ENCODE measurements around the gene EPS8L2. TPM values are rescaled to one million over a fixed set of nuclear protein-coding genes. Genes with fewer than 3 reads are reported as not detected.
A peak's percentile ranks its signal among the peaks of the same experiment; 100 is the strongest.

EPS8L2 gene
- total and polyA plus RNA-seq, 10 of the 15 experiments (the other 5 are each of a cell fraction or from before 2014, with no cell fraction given): 0.76 to 20.0 (median 9.7) TPM

- TF ChIP-seq CEBPB (IDR thresholded peaks at IDR 0.05; ENCODE audit: borderline replicate concordance in 1 of 2, low read depth in 2 of 2, low read length in 2 of 2) (no peak), BCL11A (IDR thresholded peaks at IDR 0.05; ENCODE audit: low read depth, low read length) (no peak), NBN (IDR thresholded peaks at IDR 0.05) (no peak), MAX (IDR thresholded peaks at IDR 0.05; ENCODE audit: low read depth, low read length) (no peak), EGR1 (IDR thresholded peaks at IDR 0.05; ENCODE audit: borderline replicate concordance in 1 of 2, low read depth in 2 of 2, low read length in 2 of 2) (peak in 1 of 2 experiments; percentile 71; a peak in 2 of 3 replicates), KLF5 (IDR thresholded peaks at IDR 0.05; ENCODE audit: partially characterized antibody) (peak; percentile 69), ATF2 (IDR thresholded peaks at IDR 0.05; ENCODE audit: low read length) (no peak), PKNOX1 (IDR thresholded peaks at IDR 0.05) (peak; percentile 51), NR2F1 (conservative IDR thresholded peaks at IDR 0.05) (peak; percentile 45), FOXK2 (IDR thresholded peaks at IDR 0.05) (no peak), RCOR1 (conservative IDR thresholded peaks at IDR 0.05; ENCODE audit: low read depth, low read length) (no peak), NR2C2 (IDR thresholded peaks at IDR 0.05; ENCODE audit: borderline replicate concordance, control insufficient read depth, insufficient read length, low read depth) (no peak), CBX5 (IDR thresholded peaks at IDR 0.05; ENCODE audit: low read depth) (no peak), ATF3 (IDR thresholded peaks at IDR 0.05; ENCODE audit: borderline replicate concordance, extremely low read depth, low read depth, low read length) (no peak), YY1 (IDR thresholded peaks at IDR 0.05; ENCODE audit: low read depth, low read length) (peak; percentile 96), ZNF274 (IDR thresholded peaks at IDR 0.05; ENCODE audit: insufficient read depth, insufficient read length) (no peak), CREB1 (IDR thresholded peaks at IDR 0.05; ENCODE audit: low read depth) (peak; percentile 39; the same call in 1 of the 2 replicates), TAF1 (IDR thresholded peaks at IDR 0.05; ENCODE audit: borderline replicate concordance, low read depth, low read length) (peak; percentile 54; the same call in 1 of the 2 replicates), TARDBP (IDR thresholded peaks at IDR 0.05; ENCODE audit: borderline replicate concordance) (no peak)
- TF ChIP-seq, protein P1, sequence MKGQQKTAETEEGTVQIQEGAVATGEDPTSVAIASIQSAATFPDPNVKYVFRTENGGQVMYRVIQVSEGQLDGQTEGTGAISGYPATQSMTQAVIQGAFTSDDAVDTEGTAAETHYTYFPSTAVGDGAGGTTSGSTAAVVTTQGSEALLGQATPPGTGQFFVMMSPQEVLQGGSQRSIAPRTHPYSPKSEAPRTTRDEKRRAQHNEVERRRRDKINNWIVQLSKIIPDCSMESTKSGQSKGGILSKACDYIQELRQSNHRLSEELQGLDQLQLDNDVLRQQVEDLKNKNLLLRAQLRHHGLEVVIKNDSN (IDR thresholded peaks at IDR 0.05; ENCODE audit: borderline replicate concordance, extremely low read length, insufficient read depth, low read depth, low read length): no peak
- TF ChIP-seq, protein P2, sequence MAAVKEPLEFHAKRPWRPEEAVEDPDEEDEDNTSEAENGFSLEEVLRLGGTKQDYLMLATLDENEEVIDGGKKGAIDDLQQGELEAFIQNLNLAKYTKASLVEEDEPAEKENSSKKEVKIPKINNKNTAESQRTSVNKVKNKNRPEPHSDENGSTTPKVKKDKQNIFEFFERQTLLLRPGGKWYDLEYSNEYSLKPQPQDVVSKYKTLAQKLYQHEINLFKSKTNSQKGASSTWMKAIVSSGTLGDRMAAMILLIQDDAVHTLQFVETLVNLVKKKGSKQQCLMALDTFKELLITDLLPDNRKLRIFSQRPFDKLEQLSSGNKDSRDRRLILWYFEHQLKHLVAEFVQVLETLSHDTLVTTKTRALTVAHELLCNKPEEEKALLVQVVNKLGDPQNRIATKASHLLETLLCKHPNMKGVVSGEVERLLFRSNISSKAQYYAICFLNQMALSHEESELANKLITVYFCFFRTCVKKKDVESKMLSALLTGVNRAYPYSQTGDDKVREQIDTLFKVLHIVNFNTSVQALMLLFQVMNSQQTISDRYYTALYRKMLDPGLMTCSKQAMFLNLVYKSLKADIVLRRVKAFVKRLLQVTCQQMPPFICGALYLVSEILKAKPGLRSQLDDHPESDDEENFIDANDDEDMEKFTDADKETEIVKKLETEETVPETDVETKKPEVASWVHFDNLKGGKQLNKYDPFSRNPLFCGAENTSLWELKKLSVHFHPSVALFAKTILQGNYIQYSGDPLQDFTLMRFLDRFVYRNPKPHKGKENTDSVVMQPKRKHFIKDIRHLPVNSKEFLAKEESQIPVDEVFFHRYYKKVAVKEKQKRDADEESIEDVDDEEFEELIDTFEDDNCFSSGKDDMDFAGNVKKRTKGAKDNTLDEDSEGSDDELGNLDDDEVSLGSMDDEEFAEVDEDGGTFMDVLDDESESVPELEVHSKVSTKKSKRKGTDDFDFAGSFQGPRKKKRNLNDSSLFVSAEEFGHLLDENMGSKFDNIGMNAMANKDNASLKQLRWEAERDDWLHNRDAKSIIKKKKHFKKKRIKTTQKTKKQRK (IDR thresholded peaks at IDR 0.05; ENCODE audit: low read depth, low read length): no peak
Measured at GRCh38 chr11:695538-696248, 10.3 kb upstream of the EPS8L2 start, which contains the start of gene TMEM80 (continued).

Data from GM12878 (cell line).